Activated B cell treated with CpG ODN at 0.5 μM for 24 hours (primary cell): ENCODE results near the gene SLC35G6. TPM values are rescaled to one million over a fixed set of nuclear protein-coding genes. Genes with fewer than 3 reads are reported as not detected.

Experiments used
- ATAC-seq: fragments of 200-7000 bp; cut with Tn5 transposase; one replicate; pipeline ENCODE4 v1.10.0; 2021; ENCODE audit warnings: low read depth, mild to moderate bottlenecking, moderate library complexity
- CTCF ChIA-PET: fragments of 350-600 bp; sonication (Branson Sonifier 250); formaldehyde crosslinking; loops from one replicate; lab custom pipeline; 2021; ENCODE audit warnings: antibody characterized with exemption; lab: Charles Lee
- POLR2A ChIA-PET: fragments of 350-600 bp; sonication (Branson Sonifier 250); formaldehyde crosslinking; loops from one replicate; lab custom pipeline; 2021; ENCODE audit warnings: antibody characterized with exemption; lab: Charles Lee
- DNase-seq: peaks from one replicate; pipeline ENCODE4 v3.0.0; 2022
- H3K27ac Mint-ChIP-seq: one replicate; pipeline ENCODE4 v1.8.0; 2020; ENCODE audit warnings: mixed read lengths
- H3K27me3 Mint-ChIP-seq: one replicate; pipeline ENCODE4 v1.8.0; 2021; ENCODE audit warnings: mixed read lengths
- H3K36me3 Mint-ChIP-seq: one replicate; pipeline ENCODE4 v1.8.0; 2021; ENCODE audit warnings: low read depth, mixed read lengths
- H3K4me1 Mint-ChIP-seq: one replicate; pipeline ENCODE4 v1.8.0; 2021; ENCODE audit warnings: mixed read lengths
- H3K4me3 Mint-ChIP-seq: one replicate; pipeline ENCODE4 v1.8.0; 2020; ENCODE audit warnings: mild to moderate bottlenecking, mixed read lengths
- H3K9me3 Mint-ChIP-seq: one replicate; pipeline ENCODE4 v1.8.0; 2020; ENCODE audit warnings: mixed read lengths
- CTCF ChIP-seq: fragments of 200-600 bp; IDR thresholded peaks from one replicate; pipeline ENCODE4 v1.8.0; 2022; ENCODE audit warnings: antibody characterized with exemption, mild to moderate bottlenecking
- intact Hi-C: fragments of 100-400 bp; cut with micrococcal nuclease; formaldehyde crosslinking; loops from one replicate; pipeline ENCODE4 v1.15.1; 2024
- total RNA-seq: library from RNA; stranded (reverse); gene quantifications from 2 replicates; pipeline ENCODE4 v1.2.3, GENCODE V29; 2022

The SLC35G6 gene
- total RNA-seq, 1 donor from 2014 or later = not detected

GRCh38 chr17:7502987-7503386 lies 21.7 kb downstream of the SLC35G6 start:
- CTCF ChIA-PET = interaction anchor here (1.0 to 1.6 kb wide), 4 partner anchors 10 to 147 kb away, joined by 3 to 9 read pairs (median 6); no protein-coding TSS in a partner anchor
- POLR2A ChIA-PET = interaction anchor here (0.8 kb wide), 1 partner anchor 76 kb away, joined by 3 read pairs; the partner anchor contains the start of gene CD68
- intact Hi-C loops = no loop called here
- H3K27ac Mint-ChIP-seq = no peak overlapping the region
- H3K4me3 Mint-ChIP-seq = no peak overlapping the region
- H3K36me3 Mint-ChIP-seq = peaks cover 86% of the 10 kb centered on the region
- no peaks in the 10 kb centered on the region for H3K9me3 Mint-ChIP-seq
- no peak for ATAC-seq
- no peak for DNase-seq
- H3K4me1 Mint-ChIP-seq = no peaks in the 10 kb centered on the region
- no peaks in the 10 kb centered on the region for H3K27me3 Mint-ChIP-seq
- no peak for TF ChIP-seq CTCF

DNA sequence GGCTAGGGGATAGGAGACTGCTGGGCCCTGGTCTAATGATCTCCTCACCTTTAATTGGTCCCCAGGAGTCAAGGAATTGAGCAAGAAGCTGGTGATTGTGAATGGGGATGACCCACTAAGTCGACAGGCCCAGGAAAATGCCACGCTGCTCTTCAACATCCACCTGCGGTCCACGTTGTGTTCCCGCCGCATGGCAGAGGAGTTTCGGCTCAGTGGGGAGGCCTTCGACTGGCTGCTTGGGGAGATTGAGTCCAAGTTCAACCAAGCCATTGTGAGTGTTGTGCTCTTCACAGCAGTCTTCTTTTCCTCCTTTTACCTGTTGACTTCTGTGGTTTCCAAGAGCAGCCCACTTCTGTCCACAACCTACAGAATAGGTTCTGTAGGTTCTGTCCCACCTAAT lies 22.3 kb downstream of the SLC35G6 start:
- Mint-ChIP-seq H3K4me1 (no peaks in the 10 kb centered on the region), H3K36me3 (peaks cover 86% of the 10 kb centered on the region), H3K9me3 (no peaks in the 10 kb centered on the region), H3K27ac (no peak overlapping the region), H3K27me3 (no peaks in the 10 kb centered on the region), H3K4me3 (no peak overlapping the region)
- ChIA-PET CTCF (interaction anchor here (0.8 to 1.6 kb wide), 4 partner anchors 9 to 147 kb away, joined by 3 to 9 read pairs (median 5); no protein-coding TSS in a partner anchor), POLR2A (no interaction called here)
- DNase-seq = no peak
- no peak for TF ChIP-seq CTCF
- intact Hi-C loops = no loop called here
- ATAC-seq = no peak

GRCh38 chr17:7508145-7508544 lies 26.9 kb downstream of the SLC35G6 start:
- no peak overlapping the region for H3K27ac Mint-ChIP-seq
- ChIA-PET CTCF (interaction anchor here (1.2 to 1.8 kb wide), 3 partner anchors 14 to 71 kb away, joined by 3 to 8 read pairs (median 3); partner anchors contain the start of gene SENP3), POLR2A (no interaction called here)
- intact Hi-C loops = no loop called here
- TF ChIP-seq CTCF = no peak
- H3K36me3 Mint-ChIP-seq = peaks cover 91% of the 10 kb centered on the region
- H3K4me1 Mint-ChIP-seq = no peaks in the 10 kb centered on the region
- no peak for ATAC-seq
- no peak overlapping the region for H3K4me3 Mint-ChIP-seq
- DNase-seq = no peak
- no peaks in the 10 kb centered on the region for H3K27me3 Mint-ChIP-seq
- H3K9me3 Mint-ChIP-seq = no peaks in the 10 kb centered on the region

GRCh38 chr17:7508846-7509245 lies 27.6 kb downstream of the SLC35G6 start:
- no peaks in the 10 kb centered on the region for H3K4me1 Mint-ChIP-seq
- ChIA-PET CTCF (interaction anchor here (1.8 kb wide), 1 partner anchor 52 kb away, joined by 8 read pairs; the partner anchor contains the start of gene SENP3), POLR2A (no interaction called here)
- no peak overlapping the region for H3K4me3 Mint-ChIP-seq
- no peak for ATAC-seq
- intact Hi-C loops = no loop called here
- DNase-seq = no peak
- H3K27ac Mint-ChIP-seq = no peak overlapping the region
- TF ChIP-seq CTCF = no peak
- peaks cover 91% of the 10 kb centered on the region for H3K36me3 Mint-ChIP-seq
- H3K27me3 Mint-ChIP-seq = no peaks in the 10 kb centered on the region
- no peaks in the 10 kb centered on the region for H3K9me3 Mint-ChIP-seq

DNA sequence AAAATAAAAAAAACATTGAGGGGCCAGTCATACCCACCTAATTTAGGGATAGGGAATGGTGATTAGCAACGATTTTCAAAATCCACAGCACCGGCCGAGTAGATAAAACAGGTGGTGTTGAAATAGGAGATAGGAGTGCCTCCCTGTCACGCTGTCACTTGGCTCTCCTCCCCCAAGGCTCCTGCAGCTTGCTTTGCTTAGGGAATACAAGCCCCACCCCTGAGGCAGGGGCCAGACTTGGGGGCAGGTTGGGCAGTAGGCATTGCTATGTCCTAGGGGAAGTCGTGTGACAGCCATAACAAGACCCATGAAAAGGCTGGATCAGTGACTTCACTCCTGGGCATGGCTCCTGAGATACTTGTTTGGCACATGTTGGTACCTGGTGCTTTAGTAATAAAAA lies 28.7 kb downstream of the SLC35G6 start:
- no peak for DNase-seq
- H3K4me3 Mint-ChIP-seq = no peak overlapping the region
- H3K36me3 Mint-ChIP-seq = peaks cover 95% of the 10 kb centered on the region
- H3K4me1 Mint-ChIP-seq = no peaks in the 10 kb centered on the region
- TF ChIP-seq CTCF = no peak
- CTCF ChIA-PET = interaction anchor here (0.6 to 1.8 kb wide), 2 partner anchors 49 to 51 kb away, joined by 3 to 8 read pairs; partner anchors contain the start of genes SENP3 and TNFSF13
- H3K27ac Mint-ChIP-seq = no peak overlapping the region
- POLR2A ChIA-PET = no interaction called here
- intact Hi-C loops = no loop called here
- no peaks in the 10 kb centered on the region for H3K9me3 Mint-ChIP-seq
- ATAC-seq = no peak
- H3K27me3 Mint-ChIP-seq = no peaks in the 10 kb centered on the region
